ENCODE results near the gene ALK.

Gene ALK

DNA sequence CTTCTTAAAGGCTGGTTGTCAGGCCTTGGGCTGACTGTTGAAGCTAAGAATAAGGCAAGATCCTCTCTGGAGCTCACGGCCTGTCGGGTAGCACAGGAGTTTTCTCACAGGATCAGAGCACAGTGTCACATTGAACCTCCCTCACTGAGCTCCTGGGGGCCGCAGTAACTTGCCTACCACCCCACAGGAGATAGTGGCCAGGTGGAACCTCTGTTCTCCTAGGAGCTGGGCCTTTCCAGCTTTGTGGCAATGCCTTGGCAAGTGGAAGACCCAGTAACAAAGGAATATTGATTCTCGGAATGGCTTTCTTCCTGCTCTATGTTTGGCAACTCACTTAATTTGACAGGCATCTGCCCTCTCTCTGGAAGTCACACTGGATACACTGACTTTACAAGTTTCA, 1.2 kb upstream of the ALK start:
- H3K9me2 ChIP-seq (ENCODE audit: low read depth, low read length): no peaks in the 10 kb centered on the region
- H3K27me3 ChIP-seq (ENCODE audit: insufficient read depth, low read length): no peaks in the 10 kb centered on the region
- no peak overlapping the region for H2AFZ ChIP-seq (ENCODE audit: low read length)
- no peak overlapping the region for H3K4me2 ChIP-seq (ENCODE audit: low read length)
- no peaks in the 10 kb centered on the region for H3F3A ChIP-seq (ENCODE audit: insufficient read depth, low read length)
- H4K20me1 ChIP-seq (ENCODE audit: insufficient read depth, low read length): no peaks in the 10 kb centered on the region
- H3K36me3 ChIP-seq (ENCODE audit: insufficient read depth, low read length): no peaks in the 10 kb centered on the region
- TF ChIP-seq, protein P1, sequence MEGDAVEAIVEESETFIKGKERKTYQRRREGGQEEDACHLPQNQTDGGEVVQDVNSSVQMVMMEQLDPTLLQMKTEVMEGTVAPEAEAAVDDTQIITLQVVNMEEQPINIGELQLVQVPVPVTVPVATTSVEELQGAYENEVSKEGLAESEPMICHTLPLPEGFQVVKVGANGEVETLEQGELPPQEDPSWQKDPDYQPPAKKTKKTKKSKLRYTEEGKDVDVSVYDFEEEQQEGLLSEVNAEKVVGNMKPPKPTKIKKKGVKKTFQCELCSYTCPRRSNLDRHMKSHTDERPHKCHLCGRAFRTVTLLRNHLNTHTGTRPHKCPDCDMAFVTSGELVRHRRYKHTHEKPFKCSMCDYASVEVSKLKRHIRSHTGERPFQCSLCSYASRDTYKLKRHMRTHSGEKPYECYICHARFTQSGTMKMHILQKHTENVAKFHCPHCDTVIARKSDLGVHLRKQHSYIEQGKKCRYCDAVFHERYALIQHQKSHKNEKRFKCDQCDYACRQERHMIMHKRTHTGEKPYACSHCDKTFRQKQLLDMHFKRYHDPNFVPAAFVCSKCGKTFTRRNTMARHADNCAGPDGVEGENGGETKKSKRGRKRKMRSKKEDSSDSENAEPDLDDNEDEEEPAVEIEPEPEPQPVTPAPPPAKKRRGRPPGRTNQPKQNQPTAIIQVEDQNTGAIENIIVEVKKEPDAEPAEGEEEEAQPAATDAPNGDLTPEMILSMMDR (IDR thresholded peaks at IDR 0.05; ENCODE audit: low read length): no peak
- no peak overlapping the region for H3K4me3 ChIP-seq (ENCODE audit: low read depth, low read length, poor library complexity, severe bottlenecking)
- no peaks in the 10 kb centered on the region for H3K4me1 ChIP-seq (ENCODE audit: insufficient read depth, low read length, severe bottlenecking)
- H3K9ac ChIP-seq (ENCODE audit: low read length): no peak overlapping the region
- H3K9me3 ChIP-seq (ENCODE audit: low read length): no peaks in the 10 kb centered on the region
- H3K27ac ChIP-seq (ENCODE audit: low read depth, low read length, poor library complexity, severe bottlenecking): no peak overlapping the region
- H3K79me2 ChIP-seq (ENCODE audit: insufficient read depth, low read length): no peaks in the 10 kb centered on the region

DNA sequence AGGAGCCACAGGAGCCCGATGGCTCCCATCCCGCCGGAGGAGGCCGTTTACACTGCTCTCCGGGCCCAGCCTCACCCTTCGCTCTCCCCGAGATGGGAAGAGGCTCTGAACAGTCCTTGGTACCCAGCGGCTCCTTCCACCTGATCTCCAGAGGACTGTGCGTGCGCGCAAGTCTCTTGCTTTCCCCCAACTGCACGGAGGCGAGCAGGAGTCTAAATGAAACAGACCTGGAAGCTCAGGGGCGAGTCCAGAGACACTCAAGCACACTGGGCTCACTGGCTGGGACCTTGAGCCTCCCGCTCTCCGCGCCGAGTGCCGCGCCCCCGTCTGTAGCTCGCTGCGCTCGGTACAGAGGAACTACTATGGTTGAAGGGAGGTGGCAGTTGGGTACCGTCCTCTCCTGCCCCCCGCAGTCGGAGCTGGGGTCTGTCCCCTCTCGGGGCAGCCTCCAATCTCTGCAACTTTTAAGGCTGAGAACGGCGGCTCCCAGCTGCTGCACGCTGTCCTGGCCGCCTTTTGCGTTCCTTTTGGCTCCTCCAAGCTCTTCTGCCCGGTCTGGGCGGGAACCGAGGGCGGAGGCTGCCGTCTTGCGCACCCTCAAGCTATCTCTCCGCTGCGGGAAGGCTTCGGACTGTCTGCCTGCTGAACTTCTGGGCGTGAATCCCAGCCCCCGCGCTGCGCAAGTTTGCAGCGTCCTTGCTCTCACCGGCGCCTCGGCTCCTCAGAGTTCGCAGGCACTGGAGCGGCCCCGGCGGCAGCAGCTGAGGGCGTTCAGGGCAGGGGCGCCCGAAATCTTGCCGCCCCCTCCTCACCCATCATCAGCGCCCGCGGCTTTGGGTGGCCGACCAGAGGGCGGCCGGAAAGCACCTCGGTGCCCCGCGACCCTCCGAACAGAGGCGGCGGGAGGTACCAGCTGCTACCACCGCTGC, 491 bp downstream of the ALK start:
- Histone ChIP-seq H2AFZ (ENCODE audit: low read length) (no peak overlapping the region), H3F3A (ENCODE audit: insufficient read depth, low read length) (no peaks in the 10 kb centered on the region), H3K9me2 (ENCODE audit: low read depth, low read length) (no peaks in the 10 kb centered on the region), H3K4me3 (ENCODE audit: low read depth, low read length, poor library complexity, severe bottlenecking) (no peak overlapping the region), H3K27me3 (ENCODE audit: insufficient read depth, low read length) (no peaks in the 10 kb centered on the region), H3K9me3 (ENCODE audit: low read length) (no peaks in the 10 kb centered on the region), H3K4me2 (ENCODE audit: low read length) (no peak overlapping the region), H3K4me1 (ENCODE audit: insufficient read depth, low read length, severe bottlenecking) (no peaks in the 10 kb centered on the region), H3K27ac (ENCODE audit: low read depth, low read length, poor library complexity, severe bottlenecking) (no peak overlapping the region), H4K20me1 (ENCODE audit: insufficient read depth, low read length) (no peaks in the 10 kb centered on the region), H3K79me2 (ENCODE audit: insufficient read depth, low read length) (no peaks in the 10 kb centered on the region), H3K36me3 (ENCODE audit: insufficient read depth, low read length) (no peaks in the 10 kb centered on the region), H3K9ac (ENCODE audit: low read length) (no peak overlapping the region)
- TF ChIP-seq, protein P1 (IDR thresholded peaks at IDR 0.05; ENCODE audit: low read length): no peak
- no peak for TF ChIP-seq EZH2 (IDR thresholded peaks at IDR 0.05; ENCODE audit: borderline replicate concordance, low read length)

DNA sequence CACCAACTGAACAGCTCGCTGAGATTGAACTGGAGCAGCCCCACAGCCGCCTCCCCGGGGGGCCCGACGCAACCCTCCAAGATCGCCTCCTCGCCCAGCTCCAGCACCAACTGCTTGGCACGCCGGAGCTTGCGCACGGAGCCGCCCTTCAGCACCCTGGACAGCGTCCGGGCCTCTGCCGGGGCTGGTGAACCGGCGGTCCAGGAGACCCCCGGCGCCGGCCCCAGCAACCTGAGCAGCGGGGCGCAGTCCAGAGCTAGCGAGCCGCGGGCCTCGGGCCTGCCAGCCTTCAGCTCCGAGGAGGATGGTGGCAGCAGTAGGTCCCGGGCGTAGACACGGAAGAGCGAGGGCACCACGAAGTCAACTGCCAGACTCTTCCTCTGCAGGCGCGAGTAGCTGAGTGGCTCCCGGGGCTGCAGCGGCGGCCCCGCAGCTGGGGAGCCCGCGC, 1.2 kb downstream of the ALK start:
- Histone ChIP-seq H2AFZ (ENCODE audit: low read length) (no peak overlapping the region), H3K4me2 (ENCODE audit: low read length) (no peak overlapping the region), H3K4me1 (ENCODE audit: insufficient read depth, low read length, severe bottlenecking) (no peaks in the 10 kb centered on the region), H3K27ac (ENCODE audit: low read depth, low read length, poor library complexity, severe bottlenecking) (no peak overlapping the region), H3K36me3 (ENCODE audit: insufficient read depth, low read length) (no peaks in the 10 kb centered on the region), H4K20me1 (ENCODE audit: insufficient read depth, low read length) (no peaks in the 10 kb centered on the region), H3K27me3 (ENCODE audit: insufficient read depth, low read length) (no peaks in the 10 kb centered on the region), H3F3A (ENCODE audit: insufficient read depth, low read length) (no peaks in the 10 kb centered on the region), H3K9me3 (ENCODE audit: low read length) (no peaks in the 10 kb centered on the region), H3K9ac (ENCODE audit: low read length) (no peak overlapping the region), H3K9me2 (ENCODE audit: low read depth, low read length) (no peaks in the 10 kb centered on the region), H3K4me3 (ENCODE audit: low read depth, low read length, poor library complexity, severe bottlenecking) (no peak overlapping the region), H3K79me2 (ENCODE audit: insufficient read depth, low read length) (no peaks in the 10 kb centered on the region)
- TF ChIP-seq EZH2 (IDR thresholded peaks at IDR 0.05; ENCODE audit: borderline replicate concordance, low read length): no peak
- TF ChIP-seq, protein P1 (IDR thresholded peaks at IDR 0.05; ENCODE audit: low read length): no peak
